Fibroblast of peridontal ligament (primary cell): ENCODE measurements around the gene MTAP.

ENCODE experiments used
- DNase-seq: peaks from one replicate; pipeline ENCODE4 v3.0.0-alpha.2; 2010; ENCODE audit errors: extremely low read depth

MTAP gene

DNA sequence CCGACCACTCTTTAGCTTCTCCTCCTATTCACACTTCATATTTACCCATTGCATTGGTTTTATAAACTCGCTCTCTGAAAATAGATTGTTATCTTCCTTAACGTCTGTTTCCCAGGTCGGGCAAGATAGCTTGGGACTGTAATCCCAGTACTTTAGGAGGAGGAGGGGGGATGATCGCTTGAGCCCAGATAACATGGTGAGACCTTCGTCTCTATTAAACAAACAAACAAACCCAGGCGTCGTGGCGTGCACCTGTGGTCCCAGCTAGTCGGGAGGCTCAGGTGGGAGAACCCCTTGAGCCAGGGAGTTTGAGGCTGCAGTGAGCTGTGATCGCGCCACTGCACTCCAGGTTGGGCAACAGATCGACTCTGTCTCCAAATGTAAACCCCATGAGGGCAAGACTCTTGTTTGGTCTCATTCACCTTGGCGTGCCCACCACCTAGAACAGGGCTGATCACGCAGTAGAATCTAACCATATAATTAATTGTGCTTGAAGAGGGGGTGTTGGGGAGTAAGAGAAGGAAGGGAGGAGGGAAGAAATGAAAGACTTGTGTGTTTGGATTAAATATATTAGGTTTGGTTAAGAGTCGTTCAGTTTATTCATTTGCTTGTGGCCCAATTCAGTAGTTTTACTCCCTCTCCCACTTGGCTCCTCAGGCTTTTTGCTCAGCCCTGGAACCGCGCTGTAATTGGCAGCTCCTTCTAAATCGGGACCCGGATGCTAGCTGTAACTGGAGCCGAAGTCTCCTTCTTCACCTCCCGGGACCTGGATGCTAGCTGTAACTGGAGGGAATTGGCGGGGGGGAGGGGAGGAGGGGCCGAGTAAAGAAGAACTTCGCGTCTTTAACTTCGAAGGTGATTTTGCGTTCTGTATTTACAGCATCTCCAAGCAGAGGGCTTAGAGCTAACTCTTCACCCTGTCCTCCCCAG lies 166.8 kb downstream of the MTAP start:
- DNase-seq = no peak

- DNase-seq = no peak
Measured at GRCh38 chr9:21969951-21970799, 167.7 kb downstream of the MTAP start.

DNA sequence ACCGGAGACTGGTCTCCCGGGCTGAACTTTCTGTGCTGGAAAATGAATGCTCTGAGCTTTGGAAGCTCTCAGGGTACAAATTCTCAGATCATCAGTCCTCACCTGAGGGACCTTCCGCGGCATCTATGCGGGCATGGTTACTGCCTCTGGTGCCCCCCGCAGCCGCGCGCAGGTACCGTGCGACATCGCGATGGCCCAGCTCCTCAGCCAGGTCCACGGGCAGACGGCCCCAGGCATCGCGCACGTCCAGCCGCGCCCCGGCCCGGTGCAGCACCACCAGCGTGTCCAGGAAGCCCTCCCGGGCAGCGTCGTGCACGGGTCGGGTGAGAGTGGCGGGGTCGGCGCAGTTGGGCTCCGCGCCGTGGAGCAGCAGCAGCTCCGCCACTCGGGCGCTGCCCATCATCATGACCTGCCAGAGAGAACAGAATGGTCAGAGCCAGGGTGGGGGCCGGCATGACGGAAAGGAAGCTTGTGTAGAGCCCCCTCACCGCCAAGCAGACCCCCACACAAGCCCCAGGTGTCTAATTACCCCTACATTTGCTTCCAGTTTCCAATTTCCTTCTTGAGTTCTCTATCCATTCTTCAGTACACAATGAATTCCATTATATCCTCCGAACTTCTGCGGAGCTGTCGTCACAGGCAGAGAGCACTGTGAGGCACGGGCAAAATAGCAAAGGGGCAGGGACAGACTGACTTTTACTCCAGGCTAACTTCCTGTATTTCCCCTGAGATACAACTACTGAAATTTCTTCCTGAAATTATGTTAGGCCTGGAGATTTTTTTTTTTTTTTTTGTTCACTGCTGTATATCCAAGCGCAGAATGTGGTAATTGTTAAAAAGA lies 168.6 kb downstream of the MTAP start:
- DNase-seq = no peak

GRCh38 chr9:21972361-21972760 lies 169.9 kb downstream of the MTAP start:
- no peak for DNase-seq

DNA sequence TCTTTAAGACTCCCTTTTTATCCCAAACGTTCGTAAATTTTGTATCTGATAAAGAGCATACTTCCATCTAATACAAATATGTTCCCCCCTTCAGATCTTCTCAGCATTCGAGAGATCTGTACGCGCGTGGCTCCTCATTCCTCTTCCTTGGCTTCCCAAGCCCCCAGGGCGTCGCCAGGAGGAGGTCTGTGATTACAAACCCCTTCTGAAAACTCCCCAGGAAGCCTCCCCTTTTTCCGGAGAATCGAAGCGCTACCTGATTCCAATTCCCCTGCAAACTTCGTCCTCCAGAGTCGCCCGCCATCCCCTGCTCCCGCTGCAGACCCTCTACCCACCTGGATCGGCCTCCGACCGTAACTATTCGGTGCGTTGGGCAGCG lies 171.9 kb downstream of the MTAP start:
- DNase-seq = no peak

GRCh38 chr9:21974722-21975409 lies 172.4 kb downstream of the MTAP start:
- DNase-seq = peak; percentile 38

DNA sequence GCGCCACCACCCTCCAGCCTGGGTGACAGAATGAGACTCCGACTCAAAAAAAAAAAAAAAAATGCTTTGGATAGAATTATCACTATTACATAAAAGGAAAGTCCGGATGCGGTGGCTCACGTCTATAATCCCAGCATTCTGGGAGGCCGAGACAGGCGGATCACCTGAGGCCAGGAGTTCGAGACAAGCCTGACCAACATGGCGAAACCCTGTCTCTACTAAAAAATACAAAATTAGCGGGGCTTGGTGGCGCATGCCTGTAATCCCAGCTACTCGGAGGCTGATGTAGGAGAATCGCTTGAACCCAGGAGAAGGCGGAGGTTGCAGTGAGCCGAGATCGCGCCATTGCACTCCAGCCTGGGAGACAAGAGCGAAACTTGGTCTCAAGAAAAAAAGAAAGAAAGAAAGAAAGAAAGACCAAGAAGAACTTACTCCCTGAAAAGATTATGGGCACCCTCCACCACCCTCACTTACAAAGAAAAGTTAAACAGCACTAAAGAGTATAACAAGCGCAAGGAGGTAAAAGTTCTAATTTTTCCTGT lies 174.0 kb downstream of the MTAP start:
- no peak for DNase-seq

GRCh38 chr9:21982391-21982790 lies 180.0 kb downstream of the MTAP start:
- no peak for DNase-seq

GRCh38 chr9:21982861-21983560 lies 180.6 kb downstream of the MTAP start:
- DNase-seq = no peak

DNA sequence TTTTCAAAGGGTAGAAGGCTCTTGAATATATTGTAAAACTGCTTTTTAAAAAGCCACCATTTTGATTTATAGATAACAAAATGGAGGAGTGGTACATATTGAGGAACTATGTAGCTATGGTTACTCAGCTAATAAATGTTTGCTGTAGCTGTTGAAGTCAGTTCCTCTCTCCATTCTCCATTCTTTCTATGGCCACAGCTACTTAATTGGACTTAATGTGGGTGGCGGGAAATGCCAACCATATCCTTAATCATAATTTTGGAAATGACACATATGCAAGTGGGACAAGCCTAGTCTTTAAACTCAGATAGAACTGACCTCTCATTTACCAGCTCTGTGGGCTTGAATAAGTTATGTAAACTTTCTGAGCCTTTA lies 181.1 kb downstream of the MTAP start:
- DNase-seq = no peak

DNA sequence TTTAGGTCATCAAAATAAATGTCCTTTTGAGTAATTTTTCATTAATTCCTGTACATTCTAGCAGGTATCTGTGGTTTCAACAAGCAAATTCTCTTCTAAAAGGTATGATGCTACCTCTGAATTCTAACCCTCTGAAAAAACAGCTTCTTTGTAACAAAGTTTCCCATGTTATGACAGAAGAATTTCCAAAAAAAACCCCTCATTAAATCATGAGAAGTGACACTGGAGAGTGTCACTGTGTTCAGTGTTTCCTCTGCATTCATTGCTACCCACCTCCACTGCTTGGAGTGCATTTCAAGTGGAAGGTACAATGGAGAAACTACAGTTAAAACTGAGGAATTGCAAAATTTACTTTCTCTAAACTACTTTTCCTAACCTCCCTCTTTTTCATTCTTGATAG lies 181.7 kb downstream of the MTAP start:
- no peak for DNase-seq

DNA sequence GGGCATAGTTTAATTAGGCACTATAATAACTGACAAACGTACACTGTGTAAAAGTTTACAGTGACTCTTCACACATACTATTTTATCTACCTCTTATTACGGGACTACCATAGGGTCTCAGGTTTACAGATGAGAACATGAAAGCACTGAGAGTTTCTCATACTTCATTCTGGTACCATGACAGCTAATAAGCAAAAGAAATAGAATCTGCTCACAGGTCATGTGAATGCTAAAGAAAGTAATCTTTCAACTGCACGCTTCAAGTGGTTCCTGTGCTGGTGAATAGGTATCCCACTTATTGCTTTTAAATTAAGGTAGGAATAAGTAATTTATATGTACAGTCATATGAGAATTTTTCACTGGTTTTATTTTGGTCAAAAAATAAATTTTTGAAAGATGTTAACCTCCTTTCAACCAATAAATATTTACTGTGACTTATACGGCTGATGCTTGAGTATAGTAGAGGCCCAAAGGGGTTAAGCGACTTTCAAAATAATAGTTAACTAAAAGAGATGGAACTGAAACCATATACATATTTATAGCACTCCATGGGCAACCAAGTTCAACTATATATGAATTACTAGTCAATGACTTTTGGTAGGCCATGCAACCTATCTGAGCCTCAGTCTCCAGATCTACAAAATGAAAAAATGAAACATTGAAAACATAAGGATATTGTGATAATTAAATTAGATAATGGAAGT lies 183.7 kb downstream of the MTAP start:
- no peak for DNase-seq
